ENCODE measurements around the gene ARRB1.
"Not testable (repeated sequence)": the region's sequence is repeated elsewhere in the genome, so short reads cannot be mapped to it uniquely, and the experiment has no call there.

ARRB1 gene

GRCh38 chr11:75292943-75293342 lies 58.5 kb downstream of the ARRB1 start:
- DNase-seq, result no peak

- no peak for DNase-seq
Observed at GRCh38 chr11:75291741-75292140, 59.7 kb downstream of the ARRB1 start.

GRCh38 chr11:75289919-75290318 lies 61.5 kb downstream of the ARRB1 start:
- no peak for DNase-seq

- no peak for DNase-seq
Observed at GRCh38 chr11:75289511-75289760, 62.0 kb downstream of the ARRB1 start.

- no peak for DNase-seq
Observed at GRCh38 chr11:75287579-75287978, 63.9 kb downstream of the ARRB1 start.

- no peak for DNase-seq
Observed at GRCh38 chr11:75286826-75287465, 64.5 kb downstream of the ARRB1 start.

GRCh38 chr11:75285776-75286360 lies 65.6 kb downstream of the ARRB1 start:
- no peak for DNase-seq

GRCh38 chr11:75283391-75283931 lies 68.0 kb downstream of the ARRB1 start:
- DNase-seq, result no peak

- no peak for DNase-seq
Observed at GRCh38 chr11:75281469-75282095, 69.9 kb downstream of the ARRB1 start.

GRCh38 chr11:75280770-75281468 lies 70.5 kb downstream of the ARRB1 start:
- no peak for DNase-seq

- peak; percentile 76 for DNase-seq
Observed at GRCh38 chr11:75280227-75280701, 71.2 kb downstream of the ARRB1 start.

GRCh38 chr11:75279273-75279672 lies 72.2 kb downstream of the ARRB1 start:
- DNase-seq, result no peak

- DNase-seq, result no peak
Observed at GRCh38 chr11:75277991-75278790, 73.3 kb downstream of the ARRB1 start.

GRCh38 chr11:75277211-75277805 lies 74.2 kb downstream of the ARRB1 start:
- DNase-seq, result no peak

- no peak for DNase-seq
Observed at GRCh38 chr11:75276686-75277085, 74.8 kb downstream of the ARRB1 start.

GRCh38 chr11:75276186-75276585 lies 75.3 kb downstream of the ARRB1 start:
- no peak for DNase-seq

- no peak for DNase-seq
Observed at GRCh38 chr11:75275581-75275980, 75.9 kb downstream of the ARRB1 start.

- not testable (repeated sequence) for DNase-seq
Observed at GRCh38 chr11:75274716-75275115, 76.7 kb downstream of the ARRB1 start.

- no peak for DNase-seq
Observed at GRCh38 chr11:75273411-75274391, 77.8 kb downstream of the ARRB1 start.

- DNase-seq, result no peak
Observed at GRCh38 chr11:75272821-75273301, 78.6 kb downstream of the ARRB1 start.

GRCh38 chr11:75272391-75272790 lies 79.1 kb downstream of the ARRB1 start:
- DNase-seq, result no peak

All from left hindlimb (tissue), 1 donor.